PC-3 (cell line): ENCODE data around the gene TENM4. TPM values are rescaled to one million over a fixed set of nuclear protein-coding genes. Genes with fewer than 3 reads are reported as not detected.

Experiments
- ATAC-seq: fragments of 200-7000 bp; cut with Tn5 transposase; 2 replicates; pipeline ENCODE4 v1.9.1; 2020; ENCODE audit warnings: mild to moderate bottlenecking, moderate library complexity
- BruUV-seq: library from RNA; stranded (reverse); fragments of 400-500 nt; replicated peaks from 2 replicates; lab custom pipeline; 2021; lab: Mats Ljungman, UMichigan
- CTCF ChIA-PET: fragments of 300-600 bp; sonication (Branson Sonifier 250); formaldehyde crosslinking; loops from one replicate; lab custom pipeline; 2022; ENCODE audit warnings: antibody characterized with exemption; lab: Charles Lee
- POLR2A ChIA-PET: fragments of 300-600 bp; sonication (Branson Sonifier 250); formaldehyde crosslinking; loops from one replicate; lab custom pipeline; 2022; ENCODE audit warnings: antibody characterized with exemption; ENCODE audit not compliant: unreplicated experiment; lab: Charles Lee
- DNase-seq: peaks from one replicate; pipeline ENCODE4 v3.0.0-alpha.2; 2015
- H2AFZ ChIP-seq: fragments of 300-600 bp; sonication (generic); 2 replicates; pipeline ENCODE4 v1.6.0; 2016; ENCODE audit warnings: antibody characterized with exemption, low read length
- H3F3A ChIP-seq: fragments of 300-600 bp; sonication (generic); one replicate; pipeline ENCODE4 v1.6.0; 2017; ENCODE audit warnings: antibody characterized with exemption, low read length, control low read depth, mild to moderate bottlenecking; ENCODE audit not compliant: unreplicated experiment
- H3K27ac ChIP-seq: fragments of 300-600 bp; sonication (generic); 2 replicates; pipeline ENCODE4 v1.5.1; 2016; ENCODE audit warnings: mild to moderate bottlenecking, low read length
- H3K27me3 ChIP-seq: fragments of 300-600 bp; sonication (generic); 2 replicates; pipeline ENCODE4 v1.6.1; 2016; ENCODE audit warnings: low read length, mixed read lengths
- H3K36me3 ChIP-seq: fragments of 300-600 bp; sonication (generic); 2 replicates; pipeline ENCODE4 v1.6.1; 2016; ENCODE audit warnings: low read depth, mixed run types, low read length, mixed read lengths
- H3K4me1 ChIP-seq: fragments of 300-600 bp; sonication (generic); 2 replicates; pipeline ENCODE4 v1.5.1; 2016; ENCODE audit warnings: low read length; ENCODE audit not compliant: insufficient read depth
- H3K4me2 ChIP-seq: fragments of 300-600 bp; sonication (generic); 2 replicates; pipeline ENCODE4 v1.6.0; 2016; ENCODE audit warnings: low read length
- H3K4me3 ChIP-seq: fragments of 300-600 bp; sonication (generic); 2 replicates; pipeline ENCODE4 v1.5.1; 2016; ENCODE audit warnings: mild to moderate bottlenecking, low read length, mixed read lengths
- H3K79me2 ChIP-seq: fragments of 300-600 bp; sonication (generic); 2 replicates; pipeline ENCODE4 v1.6.1; 2017; ENCODE audit warnings: low read length, mixed read lengths
- H3K9ac ChIP-seq: fragments of 300-600 bp; sonication (generic); 2 replicates; pipeline ENCODE4 v1.6.0; 2016; ENCODE audit warnings: mild to moderate bottlenecking, low read length
- H3K9me2 ChIP-seq: fragments of 300-600 bp; sonication (generic); replicated peaks from 2 replicates; pipeline ENCODE4 v1.6.1; 2016; ENCODE audit warnings: mixed run types, low read length, mixed read lengths
- H3K9me3 ChIP-seq: fragments of 300-600 bp; sonication (generic); 2 replicates; pipeline ENCODE4 v1.6.1; 2016; ENCODE audit warnings: low read length, mixed read lengths
- H4K20me1 ChIP-seq: fragments of 300-600 bp; sonication (generic); 2 replicates; pipeline ENCODE4 v1.6.1; 2016; ENCODE audit warnings: low read length, mixed read lengths
- EZH2 ChIP-seq: fragments of 300-600 bp; sonication (generic); IDR thresholded peaks from one replicate; pipeline ENCODE4 v1.6.1; 2017; ENCODE audit warnings: antibody characterized with exemption, mild to moderate bottlenecking, low read length; ENCODE audit not compliant: unreplicated experiment
- EZH2phosphoT487 ChIP-seq: fragments of 300-600 bp; sonication (generic); IDR thresholded peaks from 2 replicates; pipeline ENCODE4 v1.6.1; 2018; ENCODE audit warnings: mild to moderate bottlenecking, antibody characterized with exemption, low read length, borderline replicate concordance
- intact Hi-C: fragments of 100-400 bp; cut with micrococcal nuclease; formaldehyde crosslinking; loops from 2 replicates; pipeline ENCODE4 v1.9.0; 2023
- total RNA-seq: library from RNA; depleted of rRNA; stranded (reverse); fragments of >200 nt; gene quantifications from 2 replicates; pipeline ENCODE4 v1.2.3, GENCODE V29; 2014
- TF ChIP-seq, protein P1 (sequence below): fragments of 300-600 bp; sonication (generic); conservative IDR thresholded peaks from 2 replicates; pipeline ENCODE4 v1.5.1; 2017; ENCODE audit warnings: antibody characterized with exemption, low read depth, mild to moderate bottlenecking, low read length

TENM4 gene
- total RNA-seq, 1 experiment from 2014 or later = 19.7 TPM

- DNase-seq = no peak
- CTCF ChIA-PET = no interaction called here
Measured at GRCh38 chr11:78694152-78694551, 746.7 kb downstream of the TENM4 start.

DNA sequence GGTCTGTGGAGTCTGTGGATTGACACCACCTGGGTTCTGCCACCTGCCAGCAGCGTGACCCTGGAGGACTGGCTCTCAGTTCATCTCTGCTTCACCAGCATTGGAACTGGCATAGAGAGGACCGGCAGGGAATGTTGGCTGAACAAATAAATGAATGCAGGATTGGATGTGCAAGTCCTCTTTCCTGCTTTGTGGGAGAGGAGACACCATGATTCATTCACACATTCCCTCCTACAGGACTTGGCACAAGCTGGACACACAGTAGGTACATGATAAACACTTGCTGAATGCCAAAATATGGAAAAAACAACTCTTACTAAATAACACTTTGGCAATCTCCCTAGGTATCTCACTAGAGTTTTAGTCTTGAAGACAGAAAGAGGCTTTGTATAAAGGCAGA, 749.6 kb downstream of the TENM4 start:
- ChIA-PET POLR2A (no interaction called here), CTCF (no interaction called here)
- Histone ChIP-seq H3K27ac (peak overlapping the region; percentile 67), H3K9ac (no peak overlapping the region), H3K4me3 (no peak overlapping the region), H3K79me2 (no peaks in the 10 kb centered on the region), H3K27me3 (no peaks in the 10 kb centered on the region), H3K9me3 (no peaks in the 10 kb centered on the region), H3K9me2 (no peaks in the 10 kb centered on the region), H4K20me1 (no peaks in the 10 kb centered on the region), H3K4me1 (peaks cover 56% of the 10 kb centered on the region), H3K4me2 (peak overlapping the region; percentile 27), H2AFZ (no peak overlapping the region), H3F3A (peaks cover 8% of the 10 kb centered on the region), H3K36me3 (no peaks in the 10 kb centered on the region)
- BruUV-seq = no TSS peak
- peak; percentile 66 for DNase-seq
- TF ChIP-seq EZH2 = no peak
- TF ChIP-seq, protein P1, sequence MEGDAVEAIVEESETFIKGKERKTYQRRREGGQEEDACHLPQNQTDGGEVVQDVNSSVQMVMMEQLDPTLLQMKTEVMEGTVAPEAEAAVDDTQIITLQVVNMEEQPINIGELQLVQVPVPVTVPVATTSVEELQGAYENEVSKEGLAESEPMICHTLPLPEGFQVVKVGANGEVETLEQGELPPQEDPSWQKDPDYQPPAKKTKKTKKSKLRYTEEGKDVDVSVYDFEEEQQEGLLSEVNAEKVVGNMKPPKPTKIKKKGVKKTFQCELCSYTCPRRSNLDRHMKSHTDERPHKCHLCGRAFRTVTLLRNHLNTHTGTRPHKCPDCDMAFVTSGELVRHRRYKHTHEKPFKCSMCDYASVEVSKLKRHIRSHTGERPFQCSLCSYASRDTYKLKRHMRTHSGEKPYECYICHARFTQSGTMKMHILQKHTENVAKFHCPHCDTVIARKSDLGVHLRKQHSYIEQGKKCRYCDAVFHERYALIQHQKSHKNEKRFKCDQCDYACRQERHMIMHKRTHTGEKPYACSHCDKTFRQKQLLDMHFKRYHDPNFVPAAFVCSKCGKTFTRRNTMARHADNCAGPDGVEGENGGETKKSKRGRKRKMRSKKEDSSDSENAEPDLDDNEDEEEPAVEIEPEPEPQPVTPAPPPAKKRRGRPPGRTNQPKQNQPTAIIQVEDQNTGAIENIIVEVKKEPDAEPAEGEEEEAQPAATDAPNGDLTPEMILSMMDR = no peak
- no peak for TF ChIP-seq EZH2phosphoT487
- peak; percentile 59 for ATAC-seq
- intact Hi-C loops = no loop called here

More at GRCh38 chr11:78694152-78694551, 746.7 kb downstream of the TENM4 start:
- Histone ChIP-seq H3K4me2 (no peak overlapping the region), H2AFZ (no peak overlapping the region), H3K27ac (no peak overlapping the region), H3K9me3 (no peaks in the 10 kb centered on the region), H3K4me3 (no peak overlapping the region), H4K20me1 (no peaks in the 10 kb centered on the region), H3K4me1 (peaks cover 50% of the 10 kb centered on the region), H3K79me2 (no peaks in the 10 kb centered on the region), H3F3A (peaks cover 8% of the 10 kb centered on the region), H3K9ac (no peak overlapping the region), H3K9me2 (no peaks in the 10 kb centered on the region), H3K36me3 (no peaks in the 10 kb centered on the region), H3K27me3 (no peaks in the 10 kb centered on the region)
- no TSS peak for BruUV-seq
- intact Hi-C loops = no loop called here
- POLR2A ChIA-PET = no interaction called here
- no peak for ATAC-seq
- TF ChIP-seq, protein P1 = no peak
- TF ChIP-seq EZH2 (no peak), EZH2phosphoT487 (no peak)

GRCh38 chr11:78690352-78690987, 750.4 kb downstream of the TENM4 start:
- no TSS peak for BruUV-seq
- POLR2A ChIA-PET = no interaction called here
- Histone ChIP-seq H3K4me3 (no peak overlapping the region), H3K36me3 (no peaks in the 10 kb centered on the region; the same call in 1 of the 2 replicates), H3K79me2 (no peaks in the 10 kb centered on the region), H3K9ac (no peak overlapping the region), H3K27me3 (no peaks in the 10 kb centered on the region), H2AFZ (no peak overlapping the region), H3K4me2 (peak overlapping the region; percentile 27), H3F3A (peaks cover 8% of the 10 kb centered on the region), H4K20me1 (no peaks in the 10 kb centered on the region), H3K9me3 (no peaks in the 10 kb centered on the region), H3K9me2 (no peaks in the 10 kb centered on the region), H3K4me1 (peaks cover 56% of the 10 kb centered on the region), H3K27ac (peak overlapping the region; percentile 67)
- intact Hi-C loops = loop anchor here (1.0 kb wide), 1 partner anchor 25 kb away; no protein-coding TSS in a partner anchor
- TF ChIP-seq EZH2phosphoT487 (no peak), EZH2 (no peak)
- TF ChIP-seq, protein P1 = no peak
- CTCF ChIA-PET = interaction anchor here (0.7 to 0.8 kb wide), 3 partner anchors 25 to 129 kb away, joined by 3 to 4 read pairs (median 3); no protein-coding TSS in a partner anchor
- ATAC-seq = peak; percentile 87
- DNase-seq = peak; percentile 88
